Measurements from ENCODE around the gene CLEC1A. TPM values are rescaled to one million over a fixed set of nuclear protein-coding genes. Genes with fewer than 3 reads are reported as not detected.
"Not testable (repeated sequence)": the region's sequence is repeated elsewhere in the genome, so short reads cannot be mapped to it uniquely, and the experiment has no call there.

The CLEC1A gene
- total RNA-seq, 4 donors from 2014 or later, result 2.1 TPM; not detected in 3

DNA sequence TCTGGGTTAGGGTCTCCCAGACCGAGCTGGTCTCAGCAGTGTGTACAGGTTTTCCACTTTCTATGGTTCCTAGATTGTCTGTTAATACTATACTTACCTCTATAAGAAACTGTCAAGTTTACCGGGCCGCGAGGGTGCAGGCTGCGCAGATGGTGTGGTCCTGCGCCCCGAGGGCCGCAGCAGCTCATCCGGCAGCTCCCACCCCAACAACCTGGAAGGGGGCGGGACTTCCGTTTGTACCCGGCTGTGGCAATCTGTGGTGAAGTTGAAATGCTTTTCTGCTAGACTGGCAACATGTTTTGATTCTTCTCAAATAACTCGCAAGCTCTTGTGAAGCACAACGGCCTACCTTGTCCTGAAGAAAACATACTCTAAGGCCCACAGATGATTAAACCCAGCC lies 68.3 kb downstream of the CLEC1A start, which contains the start of gene CLEC9A:
Gene CLEC9A (plus strand): TSS at position 237 of the 400 bp plus-strand sequence. CDS start 22,006 bp downstream, outside the sequence.
- no peaks in the 10 kb centered on the region for H3K4me1 ChIP-seq
- H3K9me3 ChIP-seq, result no peaks in the 10 kb centered on the region
- no peak within 1 kb of the TSS for H3K27ac ChIP-seq
- no peak for DNase-seq
- H3K36me3 ChIP-seq, result no peaks in the 10 kb centered on the region
- no peak within 1 kb of the TSS for H3K4me3 ChIP-seq
- no peaks in the 10 kb centered on the region for H3K27me3 ChIP-seq
- TF ChIP-seq, protein P1, sequence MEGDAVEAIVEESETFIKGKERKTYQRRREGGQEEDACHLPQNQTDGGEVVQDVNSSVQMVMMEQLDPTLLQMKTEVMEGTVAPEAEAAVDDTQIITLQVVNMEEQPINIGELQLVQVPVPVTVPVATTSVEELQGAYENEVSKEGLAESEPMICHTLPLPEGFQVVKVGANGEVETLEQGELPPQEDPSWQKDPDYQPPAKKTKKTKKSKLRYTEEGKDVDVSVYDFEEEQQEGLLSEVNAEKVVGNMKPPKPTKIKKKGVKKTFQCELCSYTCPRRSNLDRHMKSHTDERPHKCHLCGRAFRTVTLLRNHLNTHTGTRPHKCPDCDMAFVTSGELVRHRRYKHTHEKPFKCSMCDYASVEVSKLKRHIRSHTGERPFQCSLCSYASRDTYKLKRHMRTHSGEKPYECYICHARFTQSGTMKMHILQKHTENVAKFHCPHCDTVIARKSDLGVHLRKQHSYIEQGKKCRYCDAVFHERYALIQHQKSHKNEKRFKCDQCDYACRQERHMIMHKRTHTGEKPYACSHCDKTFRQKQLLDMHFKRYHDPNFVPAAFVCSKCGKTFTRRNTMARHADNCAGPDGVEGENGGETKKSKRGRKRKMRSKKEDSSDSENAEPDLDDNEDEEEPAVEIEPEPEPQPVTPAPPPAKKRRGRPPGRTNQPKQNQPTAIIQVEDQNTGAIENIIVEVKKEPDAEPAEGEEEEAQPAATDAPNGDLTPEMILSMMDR (IDR thresholded peaks at IDR 0.05), result no peak
- TF ChIP-seq POLR2A (IDR thresholded peaks at IDR 0.05), result no peak

- no peaks in the 10 kb centered on the region for H3K4me1 ChIP-seq
- no peak overlapping the region for H3K27ac ChIP-seq
- no peak overlapping the region for H3K4me3 ChIP-seq
- no peaks in the 10 kb centered on the region for H3K27me3 ChIP-seq
- DNase-seq, result no peak
- H3K36me3 ChIP-seq, result no peaks in the 10 kb centered on the region
- no peaks in the 10 kb centered on the region for H3K9me3 ChIP-seq
- no peak for TF ChIP-seq POLR2A (IDR thresholded peaks at IDR 0.05)
- TF ChIP-seq, protein P1 (IDR thresholded peaks at IDR 0.05), result no peak
Observed at GRCh38 chr12:10027721-10028120, 71.1 kb downstream of the CLEC1A start.

GRCh38 chr12:10027311-10027710 lies 71.5 kb downstream of the CLEC1A start:
- TF ChIP-seq, protein P1 (IDR thresholded peaks at IDR 0.05), result no peak
- Histone ChIP-seq H3K4me3 (no peak overlapping the region), H3K27ac (no peak overlapping the region), H3K27me3 (no peaks in the 10 kb centered on the region), H3K9me3 (no peaks in the 10 kb centered on the region), H3K4me1 (no peaks in the 10 kb centered on the region), H3K36me3 (no peaks in the 10 kb centered on the region)
- no peak for DNase-seq

DNA sequence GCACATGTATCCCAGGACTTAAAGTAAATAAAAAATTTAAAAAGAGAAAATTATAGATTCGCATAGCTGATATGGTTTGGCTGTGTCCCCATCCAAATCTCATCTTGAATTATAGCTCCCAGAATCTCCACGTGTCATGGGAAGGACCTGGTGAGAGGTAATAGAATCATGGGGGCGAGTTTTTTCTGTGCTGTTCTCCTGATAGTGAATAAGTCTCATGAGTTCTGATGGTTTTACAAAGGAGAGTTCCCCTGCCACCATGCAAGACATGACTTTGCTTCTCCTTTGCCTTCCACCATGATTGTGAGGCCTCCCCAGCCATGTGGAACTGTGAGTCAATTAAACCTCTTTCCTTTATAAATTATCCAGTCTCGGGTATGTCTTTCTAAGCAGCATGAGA lies 72.1 kb downstream of the CLEC1A start:
- H3K4me1 ChIP-seq, H3K36me3 ChIP-seq: not testable (repeated sequence)

DNA sequence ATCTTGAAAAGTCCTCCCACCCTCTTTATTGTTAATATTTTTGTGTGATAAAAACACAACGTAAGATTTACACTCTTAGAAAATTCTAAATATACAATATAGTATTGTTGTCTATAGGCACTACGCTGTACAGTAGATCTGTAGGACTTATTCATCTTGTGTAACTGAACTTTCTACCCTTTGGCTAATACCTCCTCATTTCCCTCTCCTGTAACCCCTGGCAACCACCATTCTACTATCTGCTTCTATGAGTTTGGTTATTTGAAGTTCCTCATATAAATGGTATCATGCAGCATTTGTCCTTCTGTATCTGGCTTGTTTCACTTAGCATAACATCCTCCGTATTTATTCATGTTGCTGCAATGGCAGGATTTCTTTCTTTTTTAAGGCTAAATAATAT lies 73.5 kb downstream of the CLEC1A start:
- Histone ChIP-seq H3K4me1 (no peaks in the 10 kb centered on the region), H3K4me3 (no peak overlapping the region), H3K36me3 (no peaks in the 10 kb centered on the region), H3K27ac (no peak overlapping the region), H3K27me3 (no peaks in the 10 kb centered on the region), H3K9me3 (no peaks in the 10 kb centered on the region)
- no peak for TF ChIP-seq POLR2A (IDR thresholded peaks at IDR 0.05)
- TF ChIP-seq, protein P1 (IDR thresholded peaks at IDR 0.05), result no peak
- no peak for DNase-seq

More for the DNA sequence above, 72.1 kb downstream of the CLEC1A start:
- H3K27me3 ChIP-seq, H3K27ac ChIP-seq, H3K9me3 ChIP-seq, H3K4me3 ChIP-seq, DNase-seq: not testable (repeated sequence)

- TF ChIP-seq POLR2A (IDR thresholded peaks at IDR 0.05), result no peak
- TF ChIP-seq, protein P1 (IDR thresholded peaks at IDR 0.05), result no peak
Observed at GRCh38 chr12:10021342-10021741, 77.4 kb downstream of the CLEC1A start.

More at GRCh38 chr12:10021342-10021741, 77.4 kb downstream of the CLEC1A start:
- no peaks in the 10 kb centered on the region for H3K36me3 ChIP-seq
- no peaks in the 10 kb centered on the region for H3K9me3 ChIP-seq
- H3K27ac ChIP-seq, result no peak overlapping the region
- DNase-seq, result no peak
- no peaks in the 10 kb centered on the region for H3K27me3 ChIP-seq
- no peaks in the 10 kb centered on the region for H3K4me1 ChIP-seq
- H3K4me3 ChIP-seq, result no peak overlapping the region

Other genes starting within 250 kb of the CLEC1A start
- 10 to 100 TPM in 1 of 4 donors, 1 to 10 TPM in 3; 3.3 to 31.4 (median 5.7) TPM for gene CLEC2B, start 229.6 kb downstream of the CLEC1A start, total RNA-seq
- not detected for gene KLRF2, start 217.5 kb downstream of the CLEC1A start, total RNA-seq
- gene CLEC2A, start 166.6 kb downstream of the CLEC1A start, total RNA-seq, result not detected
- 10 to 100 TPM in 1 of 4 donors, not detected in 3; 10.7 TPM for gene CLEC12A, start 127.6 kb downstream of the CLEC1A start, total RNA-seq
- not detected for gene CLEC1B, start 99.9 kb downstream of the CLEC1A start, total RNA-seq
- gene CLEC12B, start 88.4 kb downstream of the CLEC1A start, total RNA-seq, result not detected
- 1 to 10 TPM in 1 of 4 donors, not detected in 3; 2.5 TPM for gene CLEC9A, start 68.3 kb downstream of the CLEC1A start, total RNA-seq
- gene CLEC7A, start 31.2 kb upstream of the CLEC1A start, total RNA-seq, result 1 to 10 TPM; 1.7 to 6.6 (median 3.2) TPM
- gene OLR1, start 73.1 kb upstream of the CLEC1A start, total RNA-seq, result not detected
- not detected for gene TMEM52B, start 80.0 kb upstream of the CLEC1A start, total RNA-seq
- 100 to 1,000 TPM in 1 of 4 donors, 10 to 100 TPM in 3; 47.4 to 138 (median 70.2) TPM for gene GABARAPL1, start 113.9 kb upstream of the CLEC1A start, total RNA-seq
- 1 to 10 TPM in 3 of 4 donors, under 1 TPM in 1; under 0.01 to 8.4 (median 5.4) TPM for gene KLRD1, start 208.9 kb upstream of the CLEC1A start, total RNA-seq